MM.1S (cell line): ENCODE results near the gene POMT2.

Experiments
- DNase-seq: peaks from one replicate; pipeline ENCODE4 v3.0.0-alpha.2; 2015
- H2AFZ ChIP-seq: fragments of 300-600 bp; sonication (generic); 2 replicates; pipeline ENCODE4 v1.6.0; 2016; ENCODE audit warnings: antibody characterized with exemption, low read length
- H3F3A ChIP-seq: fragments of 300-600 bp; sonication (generic); 2 replicates; pipeline ENCODE4 v1.6.1; 2016; ENCODE audit warnings: mild to moderate bottlenecking, antibody characterized with exemption, low read length, moderate library complexity, mixed read lengths; ENCODE audit not compliant: insufficient read depth
- H3K27ac ChIP-seq: fragments of 300-600 bp; sonication (generic); 2 replicates; pipeline ENCODE4 v1.5.1; 2016; ENCODE audit warnings: mild to moderate bottlenecking, low read length
- H3K27me3 ChIP-seq: fragments of 300-600 bp; sonication (generic); replicated peaks from 2 replicates; pipeline ENCODE4 v1.6.0; 2016; ENCODE audit warnings: low read length; ENCODE audit not compliant: insufficient read depth
- H3K36me3 ChIP-seq: fragments of 300-600 bp; sonication (generic); replicated peaks from 2 replicates; pipeline ENCODE4 v1.6.1; 2016; ENCODE audit warnings: mild to moderate bottlenecking, low read length, mixed read lengths; ENCODE audit not compliant: insufficient read depth
- H3K4me1 ChIP-seq: fragments of 300-600 bp; sonication (generic); 2 replicates; pipeline ENCODE4 v1.6.1; 2016; ENCODE audit warnings: low read length, mixed read lengths
- H3K4me2 ChIP-seq: fragments of 300-600 bp; sonication (generic); 2 replicates; pipeline ENCODE4 v1.6.0; 2016; ENCODE audit warnings: low read depth, low read length
- H3K4me3 ChIP-seq: fragments of 300-600 bp; sonication (generic); 2 replicates; pipeline ENCODE4 v1.5.1; 2016; ENCODE audit warnings: low read length, mixed read lengths
- H3K79me2 ChIP-seq: fragments of 300-600 bp; sonication (generic); 2 replicates; pipeline ENCODE4 v1.6.1; 2016; ENCODE audit warnings: mixed run types, low read length, mixed read lengths
- H3K9ac ChIP-seq: fragments of 300-600 bp; sonication (generic); 2 replicates; pipeline ENCODE4 v1.6.1; 2016; ENCODE audit warnings: low read length, mixed read lengths
- H3K9me2 ChIP-seq: fragments of 300-600 bp; sonication (generic); replicated peaks from 2 replicates; pipeline ENCODE4 v1.6.1; 2016; ENCODE audit warnings: mild to moderate bottlenecking, low read length, mixed read lengths; ENCODE audit not compliant: insufficient read depth
- H3K9me3 ChIP-seq: fragments of 300-600 bp; sonication (generic); replicated peaks from 2 replicates; pipeline ENCODE4 v1.6.1; 2016; ENCODE audit warnings: mild to moderate bottlenecking, low read length, mixed read lengths; ENCODE audit not compliant: insufficient read depth
- H4K20me1 ChIP-seq: fragments of 300-600 bp; sonication (generic); 2 replicates; pipeline ENCODE4 v1.6.1; 2016; ENCODE audit warnings: mild to moderate bottlenecking, low read length, moderate library complexity, mixed read lengths; ENCODE audit not compliant: insufficient read depth
- CTCF ChIP-seq: fragments of 300-600 bp; sonication (generic); IDR thresholded peaks from 2 replicates; pipeline ENCODE4 v1.5.1; 2016; ENCODE audit warnings: antibody characterized with exemption, low read length, mixed read lengths
- EZH2 ChIP-seq: fragments of 300-600 bp; sonication (generic); optimal IDR thresholded peaks from 2 replicates; pipeline ENCODE3; 2017; ENCODE audit warnings: low read depth, mild to moderate bottlenecking, antibody characterized with exemption, low read length, mixed read lengths
- EZH2phosphoT487 ChIP-seq: fragments of 300-600 bp; sonication (generic); IDR thresholded peaks from 2 replicates; pipeline ENCODE4 v1.6.1; 2018; ENCODE audit warnings: antibody characterized with exemption, low read length

POMT2 gene

GRCh38 chr14:77278461-77279230 is 42.0 kb downstream of the POMT2 start:
- TF ChIP-seq CTCF (no peak), EZH2 (no peak), EZH2phosphoT487 (no peak)
- H3F3A ChIP-seq: no peaks in the 10 kb centered on the region
- no peak overlapping the region for H2AFZ ChIP-seq
- H3K9me2 ChIP-seq: no peaks in the 10 kb centered on the region
- DNase-seq: no peak
- H3K27ac ChIP-seq: no peak overlapping the region
- H4K20me1 ChIP-seq: no peaks in the 10 kb centered on the region
- no peaks in the 10 kb centered on the region for H3K4me1 ChIP-seq
- no peaks in the 10 kb centered on the region for H3K36me3 ChIP-seq
- H3K9me3 ChIP-seq: no peaks in the 10 kb centered on the region
- H3K79me2 ChIP-seq: no peaks in the 10 kb centered on the region
- no peak overlapping the region for H3K4me3 ChIP-seq
- H3K27me3 ChIP-seq: no peaks in the 10 kb centered on the region
- H3K9ac ChIP-seq: no peak overlapping the region
- no peak overlapping the region for H3K4me2 ChIP-seq

- Histone ChIP-seq H3K36me3 (no peaks in the 10 kb centered on the region), H3K79me2 (no peaks in the 10 kb centered on the region), H3K4me3 (no peak overlapping the region), H2AFZ (no peak overlapping the region), H3K9me2 (no peaks in the 10 kb centered on the region), H3K4me2 (no peak overlapping the region), H3K27me3 (no peaks in the 10 kb centered on the region), H4K20me1 (no peaks in the 10 kb centered on the region), H3K27ac (no peak overlapping the region), H3F3A (no peaks in the 10 kb centered on the region), H3K4me1 (no peaks in the 10 kb centered on the region), H3K9ac (no peak overlapping the region), H3K9me3 (no peaks in the 10 kb centered on the region)
- TF ChIP-seq EZH2: no peak
- TF ChIP-seq CTCF: no peak
- TF ChIP-seq EZH2phosphoT487: no peak
- DNase-seq: no peak
Measured at GRCh38 chr14:77276959-77277358, 43.7 kb downstream of the POMT2 start.

GRCh38 chr14:77276295-77276935 is 44.3 kb downstream of the POMT2 start:
- Histone ChIP-seq H3K79me2 (no peaks in the 10 kb centered on the region), H3K4me2 (no peak overlapping the region), H2AFZ (no peak overlapping the region), H3K27me3 (no peaks in the 10 kb centered on the region), H3K36me3 (no peaks in the 10 kb centered on the region), H3K4me3 (no peak overlapping the region), H3K4me1 (no peaks in the 10 kb centered on the region), H3K9ac (no peak overlapping the region), H4K20me1 (no peaks in the 10 kb centered on the region), H3K9me3 (no peaks in the 10 kb centered on the region), H3F3A (no peaks in the 10 kb centered on the region), H3K9me2 (no peaks in the 10 kb centered on the region), H3K27ac (no peak overlapping the region)
- TF ChIP-seq CTCF (no peak), EZH2phosphoT487 (no peak), EZH2 (no peak)
- no peak for DNase-seq
